GM23338 (cell line): ENCODE data around the gene MLH1. TPM values are rescaled to one million over a fixed set of nuclear protein-coding genes. Genes with fewer than 3 reads are reported as not detected.

ENCODE experiments used
- ATAC-seq: fragments of 200-7000 bp; cut with Tn5 transposase; 3 replicates; pipeline ENCODE4 v1.9.1; 2020
- DNase-seq: peaks from one replicate; pipeline ENCODE4 v3.0.0-alpha.2; 2015; ENCODE audit warnings: low spot score
- H2AFZ ChIP-seq: fragments of 200-600 bp; sonication (generic); 2 replicates; pipeline ENCODE4 v1.8.0; 2016; ENCODE audit warnings: antibody characterized with exemption, mild to moderate bottlenecking, moderate library complexity
- H3F3A ChIP-seq: fragments of 200-600 bp; sonication (generic); replicated peaks from 2 replicates; pipeline ENCODE4 v1.8.0; 2017; ENCODE audit warnings: antibody characterized with exemption, mixed run types, low read depth
- H3K27ac ChIP-seq: fragments of 200-600 bp; sonication (generic); 2 replicates; pipeline ENCODE4 v1.6.1; 2016; ENCODE audit warnings: low read depth
- H3K27me3 ChIP-seq: fragments of 200-600 bp; sonication (generic); 2 replicates; pipeline ENCODE4 v1.8.0; 2016; ENCODE audit warnings: mild to moderate bottlenecking, mixed run types, moderate library complexity; ENCODE audit not compliant: insufficient read depth
- H3K36me3 ChIP-seq: fragments of 200-600 bp; sonication (generic); 2 replicates; pipeline ENCODE4 v1.8.0; 2016; ENCODE audit warnings: mild to moderate bottlenecking; ENCODE audit not compliant: insufficient read depth
- H3K4me1 ChIP-seq: fragments of 200-600 bp; sonication (generic); 2 replicates; pipeline ENCODE4 v1.8.0; 2016; ENCODE audit warnings: mild to moderate bottlenecking, moderate library complexity; ENCODE audit not compliant: insufficient read depth
- H3K4me2 ChIP-seq: fragments of 200-600 bp; sonication (generic); 2 replicates; pipeline ENCODE4 v1.7.1; 2017; ENCODE audit warnings: mixed run types
- H3K4me3 ChIP-seq: fragments of 200-600 bp; sonication (generic); 2 replicates; pipeline ENCODE4 v1.6.1; 2016; ENCODE audit warnings: mixed run types
- H3K79me2 ChIP-seq: fragments of 200-600 bp; sonication (generic); replicated peaks from 2 replicates; pipeline ENCODE4 v1.8.0; 2017; ENCODE audit warnings: mild to moderate bottlenecking; ENCODE audit not compliant: insufficient read depth
- H3K9me2 ChIP-seq: fragments of 200-600 bp; sonication (generic); 2 replicates; pipeline ENCODE4 v1.8.0; 2017; ENCODE audit not compliant: insufficient read depth
- H4K20me1 ChIP-seq: fragments of 200-600 bp; sonication (generic); replicated peaks from 2 replicates; pipeline ENCODE4 v1.8.0; 2017; ENCODE audit warnings: mild to moderate bottlenecking; ENCODE audit not compliant: insufficient read depth
- H3K27ac Mint-ChIP-seq: 2 replicates; pipeline ENCODE4 v1.8.0; 2020; ENCODE audit warnings: inconsistent platforms, mild to moderate bottlenecking, moderate library complexity, mixed read lengths
- H3K27me3 Mint-ChIP-seq: 3 replicates; pipeline ENCODE4 v1.8.0; 2022; ENCODE audit warnings: low read depth, mild to moderate bottlenecking, moderate library complexity, mixed read lengths, inconsistent platforms; ENCODE audit not compliant: insufficient read depth, poor library complexity
- H3K36me3 Mint-ChIP-seq: 3 replicates; pipeline ENCODE4 v1.8.0; 2021; ENCODE audit warnings: low read depth, mild to moderate bottlenecking, inconsistent platforms, moderate library complexity, mixed read lengths
- H3K4me1 Mint-ChIP-seq: 3 replicates; pipeline ENCODE4 v1.8.0; 2020; ENCODE audit warnings: mild to moderate bottlenecking, inconsistent platforms, mixed read lengths
- H3K4me3 Mint-ChIP-seq: 3 replicates; pipeline ENCODE4 v1.8.0; 2021; ENCODE audit warnings: moderate library complexity, mild to moderate bottlenecking, inconsistent platforms, mixed read lengths
- H3K9me3 Mint-ChIP-seq: 3 replicates; pipeline ENCODE4 v1.8.0; 2020; ENCODE audit warnings: moderate library complexity, mild to moderate bottlenecking, inconsistent platforms, mixed read lengths
- CREB1 ChIP-seq: fragments of 250-450 bp; sonication (Bioruptor Pico); IDR thresholded peaks from 2 replicates; pipeline ENCODE4 v1.5.0; 2020; ENCODE audit warnings: low read depth, mild to moderate bottlenecking, moderate library complexity
- CTCF ChIP-seq, 2 experiments: fragments of 200-600 bp in 1 of 2; sonication (generic) in 1 of 2; conservative IDR thresholded peaks; 2 replicates each; pipeline versions ENCODE4 v1.5.1 to v1.6.1; 2016 to 2017; ENCODE audit warnings: antibody characterized with exemption in 2 of 2, low read depth in 2 of 2, mild to moderate bottlenecking in 2 of 2, moderate library complexity in 1 of 2
- ETS1 ChIP-seq: IDR thresholded peaks from 2 replicates; pipeline ENCODE4 v1.6.1; 2016; ENCODE audit warnings: antibody characterized with exemption
- EZH2 ChIP-seq: fragments of 200-600 bp; sonication (generic); IDR thresholded peaks from one replicate; pipeline ENCODE4 v1.8.0; 2017; ENCODE audit warnings: antibody characterized with exemption, mild to moderate bottlenecking, low read depth; ENCODE audit not compliant: unreplicated experiment
- EZH2phosphoT487 ChIP-seq: fragments of 200-600 bp; sonication (generic); IDR thresholded peaks from one replicate; pipeline ENCODE4 v1.8.1; 2018; ENCODE audit warnings: antibody characterized with exemption; ENCODE audit not compliant: unreplicated experiment
- JUNB ChIP-seq: IDR thresholded peaks from one replicate; pipeline ENCODE4 v1.6.1; 2016; ENCODE audit warnings: antibody characterized with exemption; ENCODE audit not compliant: unreplicated experiment
- NANOG ChIP-seq: IDR thresholded peaks from 2 replicates; pipeline ENCODE4 v1.6.1; 2016; ENCODE audit warnings: antibody characterized with exemption, borderline replicate concordance
- POLR2AphosphoS5 ChIP-seq: IDR thresholded peaks from 2 replicates; pipeline ENCODE4 v1.6.1; 2016; ENCODE audit warnings: antibody characterized with exemption, low read depth
- REST ChIP-seq: IDR thresholded peaks from one replicate; pipeline ENCODE4 v1.6.1; 2018; ENCODE audit warnings: antibody characterized with exemption; ENCODE audit not compliant: unreplicated experiment
- STAT1 ChIP-seq: IDR thresholded peaks from one replicate; pipeline ENCODE4 v1.6.1; 2016; ENCODE audit warnings: antibody characterized with exemption; ENCODE audit not compliant: unreplicated experiment
- ZNF114 ChIP-seq: fragments of 250-450 bp; sonication (Bioruptor Pico); IDR thresholded peaks from 2 replicates; pipeline ENCODE4 v1.5.0; 2020; ENCODE audit warnings: mild to moderate bottlenecking, moderate library complexity
- ZNF331 ChIP-seq: fragments of 250-450 bp; sonication (Bioruptor Pico); IDR thresholded peaks from 2 replicates; pipeline ENCODE4 v1.5.0; 2020; ENCODE audit warnings: low read depth, mild to moderate bottlenecking, moderate library complexity
- ZNF462 ChIP-seq: fragments of 250-450 bp; sonication (Bioruptor Pico); IDR thresholded peaks from 2 replicates; pipeline ENCODE4 v1.5.0; 2020; ENCODE audit warnings: mild to moderate bottlenecking, moderate library complexity
- polyA plus RNA-seq: library from polyadenylated mRNA; unstranded; fragments of >200 nt; fragmentation: Nextera tagmentation; extraction: Ambion mirVana; gene quantifications from 2 replicates; pipeline ENCODE4 v1.2.1, GENCODE V29; 2016
- total RNA-seq: library from RNA; depleted of rRNA; stranded (reverse); fragments of >200 nt; shearing (Covaris generic); gene quantifications from 2 replicates; pipeline ENCODE4 v1.2.3, GENCODE V29; 2014

The MLH1 gene
- total and polyA plus RNA-seq, 2 experiments from 2014 or later, result 31.7 to 58.0 TPM

GRCh38 chr3:37096288-37096687 is 103.0 kb downstream of the MLH1 start:
- DNase-seq (peak; percentile 50), ATAC-seq (no peak)
- no peaks in the 10 kb centered on the region for H3K36me3 ChIP-seq
- H3K9me2 ChIP-seq, result no peaks in the 10 kb centered on the region
- H3F3A ChIP-seq, result no peaks in the 10 kb centered on the region
- Mint-ChIP-seq H3K9me3 (no peaks in the 10 kb centered on the region; the same call in 2 of the 3 replicates), H3K4me1 (peaks cover 3% of the 10 kb centered on the region; the same call in 2 of the 3 replicates), H3K27ac (no peak overlapping the region), H3K27me3 (peaks cover 2% of the 10 kb centered on the region), H3K4me3 (no peak overlapping the region), H3K36me3 (no peaks in the 10 kb centered on the region)
- H3K4me1 ChIP-seq, result no peaks in the 10 kb centered on the region
- no peaks in the 10 kb centered on the region for H3K79me2 ChIP-seq
- no peaks in the 10 kb centered on the region for H4K20me1 ChIP-seq
- H3K4me3 ChIP-seq, result no peak overlapping the region
- no peak overlapping the region for H2AFZ ChIP-seq
- TF ChIP-seq POLR2AphosphoS5 (no peak), CTCF (conservative IDR thresholded peaks at IDR 0.05; ENCODE audit: low read depth in 2 of 2) (no peak), ETS1 (no peak), NANOG (no peak), JUNB (no peak), EZH2 (no peak), ZNF331 (CRISPR knock-in tag) (no peak), ZNF462 (CRISPR knock-in tag) (no peak), STAT1 (no peak), EZH2phosphoT487 (no peak), CREB1 (CRISPR knock-in tag) (no peak), REST (no peak), ZNF114 (CRISPR knock-in tag) (no peak)
- no peak overlapping the region for H3K4me2 ChIP-seq
- H3K27ac ChIP-seq, result no peak overlapping the region; the same call in 1 of the 2 replicates
- no peaks in the 10 kb centered on the region for H3K27me3 ChIP-seq
